RWPE2 (cell line): ENCODE data around the gene ZNF610.
A peak's percentile ranks its signal among the peaks of the same experiment; 100 is the strongest.

Experiments used
- ATAC-seq: fragments of 200-7000 bp; cut with Tn5 transposase; 3 replicates; pipeline ENCODE4 v1.9.1; 2021; ENCODE audit warnings: low read depth
- DNase-seq: peaks from one replicate; pipeline ENCODE4 v3.0.0-alpha.2; 2020; ENCODE audit warnings: low spot score
- H3K27ac ChIP-seq: fragments of 450-650 bp; 2 replicates; pipeline ENCODE4 v1.5.1; 2017; ENCODE audit warnings: mild to moderate bottlenecking; ENCODE audit not compliant: poor library complexity, severe bottlenecking
- H3K27me3 ChIP-seq: fragments of 250-450 bp; sonication (Bioruptor Pico); 2 replicates; pipeline ENCODE4 v1.5.1; 2021; ENCODE audit warnings: mild to moderate bottlenecking, moderate library complexity; ENCODE audit not compliant: insufficient read depth, poor library complexity, severe bottlenecking
- H3K36me3 ChIP-seq: fragments of 250-450 bp; sonication (Bioruptor Pico); 2 replicates; pipeline ENCODE4 v1.5.1; 2020; ENCODE audit warnings: low read depth, mild to moderate bottlenecking, moderate library complexity
- H3K4me1 ChIP-seq: fragments of 250-450 bp; sonication (Bioruptor Pico); 2 replicates; pipeline ENCODE4 v1.5.1; 2021; ENCODE audit warnings: mild to moderate bottlenecking, moderate library complexity; ENCODE audit not compliant: insufficient read depth, poor library complexity, severe bottlenecking
- H3K4me3 ChIP-seq: fragments of 250-450 bp; sonication (Bioruptor Pico); 2 replicates; pipeline ENCODE4 v1.5.1; 2021; ENCODE audit warnings: mild to moderate bottlenecking, moderate library complexity; ENCODE audit not compliant: severe bottlenecking
- H3K9me3 ChIP-seq: fragments of 250-450 bp; sonication (Bioruptor Pico); 2 replicates; pipeline ENCODE4 v1.5.1; 2021; ENCODE audit warnings: mild to moderate bottlenecking, moderate library complexity; ENCODE audit not compliant: severe bottlenecking
- CTCF ChIP-seq: fragments of 450-650 bp; IDR thresholded peaks from one replicate; pipeline ENCODE4 v1.5.1; 2017; ENCODE audit warnings: mild to moderate bottlenecking, moderate library complexity; ENCODE audit not compliant: poor library complexity, severe bottlenecking

Gene ZNF610

GRCh38 chr19:52345162-52345561 lies 9.1 kb downstream of the ZNF610 start:
- Histone ChIP-seq H3K4me1 (no peaks in the 10 kb centered on the region), H3K36me3 (no peaks in the 10 kb centered on the region), H3K9me3 (peaks cover 4% of the 10 kb centered on the region), H3K4me3 (no peak overlapping the region), H3K27me3 (no peaks in the 10 kb centered on the region), H3K27ac (no peak overlapping the region)
- ATAC-seq (no peak), DNase-seq (no peak)
- TF ChIP-seq CTCF = no peak

GRCh38 chr19:52351512-52351911 lies 15.5 kb downstream of the ZNF610 start:
- no peak for TF ChIP-seq CTCF
- H3K36me3 ChIP-seq = no peaks in the 10 kb centered on the region

GRCh38 chr19:52366414-52366824 lies 30.4 kb downstream of the ZNF610 start:
- H3K4me1 ChIP-seq = no peaks in the 10 kb centered on the region
- no peak overlapping the region for H3K27ac ChIP-seq
- H3K9me3 ChIP-seq = peaks cover 15% of the 10 kb centered on the region
- TF ChIP-seq CTCF = no peak
- no peaks in the 10 kb centered on the region for H3K36me3 ChIP-seq
- no peaks in the 10 kb centered on the region for H3K27me3 ChIP-seq
- no peak overlapping the region for H3K4me3 ChIP-seq
- ATAC-seq = no peak
- DNase-seq = no peak

More at GRCh38 chr19:52351512-52351911, 15.5 kb downstream of the ZNF610 start:
- Histone ChIP-seq H3K27ac (no peak overlapping the region), H3K9me3 (no peaks in the 10 kb centered on the region), H3K4me3 (no peak overlapping the region), H3K27me3 (no peaks in the 10 kb centered on the region), H3K4me1 (no peaks in the 10 kb centered on the region)
- ATAC-seq = no peak
- no peak for DNase-seq

GRCh38 chr19:52369559-52370340 lies 33.7 kb downstream of the ZNF610 start, which contains the start of gene ZNF880:
TSS of gene ZNF880 (plus strand) at chr19:52369923. CDS start at chr19:52369966, 43 bp downstream.
- Histone ChIP-seq H3K4me3 (peak within 1 kb of the TSS; percentile 50), H3K27me3 (no peaks in the 10 kb centered on the region), H3K36me3 (0 out of 2 replicates have a peak, but pooled peaks cover 8% of the 10 kb centered on the region), H3K9me3 (peaks cover 12% of the 10 kb centered on the region), H3K27ac (peak within 1 kb of the TSS; percentile 73), H3K4me1 (no peaks in the 10 kb centered on the region)
- no peak for TF ChIP-seq CTCF
- DNase-seq = peak; percentile 88
- ATAC-seq = peak; percentile 98

- no peak for ATAC-seq
- Histone ChIP-seq H3K36me3 (peaks cover 9% of the 10 kb centered on the region; the same call in 1 of the 2 replicates), H3K27me3 (no peaks in the 10 kb centered on the region), H3K9me3 (peaks cover 11% of the 10 kb centered on the region), H3K27ac (peak overlapping the region; percentile 73), H3K4me1 (no peaks in the 10 kb centered on the region), H3K4me3 (peak overlapping the region; percentile 50)
- DNase-seq = no peak
- no peak for TF ChIP-seq CTCF
Measured at GRCh38 chr19:52370341-52370710, 34.3 kb downstream of the ZNF610 start.
